Measurements from ENCODE around the gene SAA4. TPM values are rescaled to one million over a fixed set of nuclear protein-coding genes. Genes with fewer than 3 reads are reported as not detected.

SAA4 gene
- polyA plus RNA-seq, 2 of the 4 experiments (the other 2 are of a cell fraction) = not detected

- TF ChIP-seq TP53 (CRISPR knock-in tag; IDR thresholded peaks at IDR 0.05) = no peak
- TF ChIP-seq E2F6 (IDR thresholded peaks at IDR 0.05; ENCODE audit: borderline replicate concordance, low read depth) = no peak
- no peak for TF ChIP-seq MAX (IDR thresholded peaks at IDR 0.05)
- no peak for TF ChIP-seq HMGXB4 (CRISPR knock-in tag; IDR thresholded peaks at IDR 0.05; ENCODE audit: borderline replicate concordance)
- no peak for TF ChIP-seq FOSB (CRISPR knock-in tag; IDR thresholded peaks at IDR 0.05)
- TF ChIP-seq POLR2AphosphoS2 (conservative IDR thresholded peaks at IDR 0.05; ENCODE audit: low read length) = no peak
- TF ChIP-seq SMC3 (IDR thresholded peaks at IDR 0.05) = no peak
- no peak for TF ChIP-seq TFCP2L1 (CRISPR knock-in tag; IDR thresholded peaks at IDR 0.05)
These were observed 17.3 kb upstream of the SAA4 start (continued) for GRCh38 chr11:18253778-18254338.

DNA sequence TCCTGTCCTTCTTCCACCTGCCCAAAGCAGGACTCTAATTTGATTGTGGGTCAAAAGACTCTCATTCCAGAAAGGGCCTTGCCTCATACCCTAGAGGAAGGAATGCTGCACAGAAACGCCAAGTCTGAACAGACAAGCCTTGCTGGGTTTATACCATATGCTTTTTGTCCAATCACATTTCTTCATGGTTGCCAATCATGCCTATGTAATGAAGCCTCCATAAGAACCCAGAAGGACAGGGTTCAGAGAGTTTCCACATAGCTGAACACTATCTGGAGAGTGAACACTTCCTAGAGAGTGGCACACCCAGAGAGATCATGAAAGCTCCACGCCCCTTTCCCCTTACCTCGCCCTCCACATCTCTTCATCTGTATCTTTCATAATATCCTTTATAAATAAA lies 16.6 kb upstream of the SAA4 start:
- DNase-seq (ENCODE audit: low read depth in 1 of 2, low spot score in 1 of 2) = no peak
- peak in 1 of 2 experiments; percentile 25; a peak in 1 of 6 replicates for ATAC-seq
- 75% methylated on average over 3 of the region's 3 CpGs for WGBS (ENCODE audit: missing lambda C conversion rate)
- no peak for FAIRE-seq
- no peaks in the 10 kb centered on the region for H3K9me3 ChIP-seq
- TF ChIP-seq FOXS1 (CRISPR knock-in tag; IDR thresholded peaks at IDR 0.05) (no peak), CHD4 (IDR thresholded peaks at IDR 0.05; ENCODE audit: borderline replicate concordance) (no peak), USF2 (IDR thresholded peaks at IDR 0.05) (no peak), FOSB (CRISPR knock-in tag; IDR thresholded peaks at IDR 0.05) (no peak), RAD21 (conservative IDR thresholded peaks at IDR 0.05 in 1 of 2, IDR thresholded peaks at IDR 0.05 in 1 of 2) (no peak), ELK1 (IDR thresholded peaks at IDR 0.05; ENCODE audit: low read depth, low read length) (no peak), ZSCAN20 (CRISPR knock-in tag; IDR thresholded peaks at IDR 0.05) (no peak), JUNB (IDR thresholded peaks at IDR 0.05) (no peak), ESRRA (IDR thresholded peaks at IDR 0.05; ENCODE audit: borderline replicate concordance, low read length) (no peak), HOXB13 (CRISPR knock-in tag; IDR thresholded peaks at IDR 0.05; ENCODE audit: low read depth) (no peak), EHF (CRISPR knock-in tag; IDR thresholded peaks at IDR 0.05) (no peak), EHMT2 (IDR thresholded peaks at IDR 0.05; ENCODE audit: low read depth) (no peak), JUN (IDR thresholded peaks at IDR 0.05) (no peak)
- TF ChIP-seq, protein P1, sequence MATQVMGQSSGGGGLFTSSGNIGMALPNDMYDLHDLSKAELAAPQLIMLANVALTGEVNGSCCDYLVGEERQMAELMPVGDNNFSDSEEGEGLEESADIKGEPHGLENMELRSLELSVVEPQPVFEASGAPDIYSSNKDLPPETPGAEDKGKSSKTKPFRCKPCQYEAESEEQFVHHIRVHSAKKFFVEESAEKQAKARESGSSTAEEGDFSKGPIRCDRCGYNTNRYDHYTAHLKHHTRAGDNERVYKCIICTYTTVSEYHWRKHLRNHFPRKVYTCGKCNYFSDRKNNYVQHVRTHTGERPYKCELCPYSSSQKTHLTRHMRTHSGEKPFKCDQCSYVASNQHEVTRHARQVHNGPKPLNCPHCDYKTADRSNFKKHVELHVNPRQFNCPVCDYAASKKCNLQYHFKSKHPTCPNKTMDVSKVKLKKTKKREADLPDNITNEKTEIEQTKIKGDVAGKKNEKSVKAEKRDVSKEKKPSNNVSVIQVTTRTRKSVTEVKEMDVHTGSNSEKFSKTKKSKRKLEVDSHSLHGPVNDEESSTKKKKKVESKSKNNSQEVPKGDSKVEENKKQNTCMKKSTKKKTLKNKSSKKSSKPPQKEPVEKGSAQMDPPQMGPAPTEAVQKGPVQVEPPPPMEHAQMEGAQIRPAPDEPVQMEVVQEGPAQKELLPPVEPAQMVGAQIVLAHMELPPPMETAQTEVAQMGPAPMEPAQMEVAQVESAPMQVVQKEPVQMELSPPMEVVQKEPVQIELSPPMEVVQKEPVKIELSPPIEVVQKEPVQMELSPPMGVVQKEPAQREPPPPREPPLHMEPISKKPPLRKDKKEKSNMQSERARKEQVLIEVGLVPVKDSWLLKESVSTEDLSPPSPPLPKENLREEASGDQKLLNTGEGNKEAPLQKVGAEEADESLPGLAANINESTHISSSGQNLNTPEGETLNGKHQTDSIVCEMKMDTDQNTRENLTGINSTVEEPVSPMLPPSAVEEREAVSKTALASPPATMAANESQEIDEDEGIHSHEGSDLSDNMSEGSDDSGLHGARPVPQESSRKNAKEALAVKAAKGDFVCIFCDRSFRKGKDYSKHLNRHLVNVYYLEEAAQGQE (IDR thresholded peaks at IDR 0.05) = no peak
- TF ChIP-seq, protein P2, sequence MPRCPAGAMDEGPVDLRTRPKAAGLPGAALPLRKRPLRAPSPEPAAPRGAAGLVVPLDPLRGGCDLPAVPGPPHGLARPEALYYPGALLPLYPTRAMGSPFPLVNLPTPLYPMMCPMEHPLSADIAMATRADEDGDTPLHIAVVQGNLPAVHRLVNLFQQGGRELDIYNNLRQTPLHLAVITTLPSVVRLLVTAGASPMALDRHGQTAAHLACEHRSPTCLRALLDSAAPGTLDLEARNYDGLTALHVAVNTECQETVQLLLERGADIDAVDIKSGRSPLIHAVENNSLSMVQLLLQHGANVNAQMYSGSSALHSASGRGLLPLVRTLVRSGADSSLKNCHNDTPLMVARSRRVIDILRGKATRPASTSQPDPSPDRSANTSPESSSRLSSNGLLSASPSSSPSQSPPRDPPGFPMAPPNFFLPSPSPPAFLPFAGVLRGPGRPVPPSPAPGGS (IDR thresholded peaks at IDR 0.05) = no peak
- ChIA-PET POLR2A (interaction anchor here (1.0 kb wide), 1 partner anchor 10 kb away, joined by 3 read pairs; no protein-coding TSS in a partner anchor), CTCF (interaction anchor here (1.3 to 2.0 kb wide), 3 partner anchors 10 to 138 kb away, joined by 3 to 8 read pairs (median 5); partner anchors contain the start of gene MRGPRX4)
- no peaks in the 10 kb centered on the region for H3K4me1 ChIP-seq
- no peak overlapping the region for H3K4me2 ChIP-seq
- H3K4me3 ChIP-seq = no peak overlapping the region
- no peak overlapping the region for H3K27ac ChIP-seq
